DOHH2 (cell line): ENCODE measurements around the gene ANKRD33B.

Source experiments
- H3F3A ChIP-seq: fragments of 200-600 bp; sonication (generic), shearing (Covaris generic); 2 replicates; pipeline ENCODE4 v1.6.0; 2016; ENCODE audit warnings: antibody characterized with exemption, mild to moderate bottlenecking; ENCODE audit not compliant: control insufficient read depth, insufficient read depth
- H3K27ac ChIP-seq: fragments of 200-600 bp; sonication (generic); 2 replicates; pipeline ENCODE4 v1.5.1; 2014; ENCODE audit warnings: low read depth, mild to moderate bottlenecking, low read length, moderate library complexity
- H3K27me3 ChIP-seq: fragments of 200-600 bp; sonication (generic); 2 replicates; pipeline ENCODE4 v1.6.1; 2014; ENCODE audit warnings: mild to moderate bottlenecking, low read length, mixed read lengths; ENCODE audit not compliant: control insufficient read depth
- H3K36me3 ChIP-seq: fragments of 200-600 bp; sonication (generic); 2 replicates; pipeline ENCODE4 v1.6.1; 2014; ENCODE audit warnings: mild to moderate bottlenecking, low read length, moderate library complexity, mixed read lengths; ENCODE audit not compliant: control insufficient read depth
- H3K4me1 ChIP-seq: fragments of 200-600 bp; sonication (generic); 2 replicates; pipeline ENCODE4 v1.6.1; 2014; ENCODE audit warnings: mild to moderate bottlenecking, low read length, mixed read lengths; ENCODE audit not compliant: control insufficient read depth
- H3K4me2 ChIP-seq: fragments of 200-600 bp; sonication (generic); 2 replicates; pipeline ENCODE4 v1.6.0; 2014; ENCODE audit warnings: mild to moderate bottlenecking, low read length, moderate library complexity
- H3K4me3 ChIP-seq: fragments of 200-600 bp; sonication (generic); 2 replicates; pipeline ENCODE4 v1.5.1; 2014; ENCODE audit warnings: mild to moderate bottlenecking, low read length, mixed read lengths
- H3K79me2 ChIP-seq: fragments of 200-600 bp; sonication (generic); 2 replicates; pipeline ENCODE4 v1.6.1; 2014; ENCODE audit warnings: mild to moderate bottlenecking, low read length, mixed read lengths; ENCODE audit not compliant: control insufficient read depth
- H3K9me2 ChIP-seq: fragments of 200-600 bp; sonication (generic); replicated peaks from 2 replicates; pipeline ENCODE4 v1.6.1; 2014; ENCODE audit warnings: mild to moderate bottlenecking, low read length, mixed read lengths; ENCODE audit not compliant: control insufficient read depth
- H3K9me3 ChIP-seq: fragments of 200-600 bp; sonication (generic); 2 replicates; pipeline ENCODE4 v1.6.1; 2014; ENCODE audit warnings: antibody characterized with exemption, low read length, mixed read lengths; ENCODE audit not compliant: control insufficient read depth, insufficient read depth
- H4K20me1 ChIP-seq: fragments of 200-600 bp; sonication (generic); 2 replicates; pipeline ENCODE4 v1.6.0; 2014; ENCODE audit warnings: low read depth, mild to moderate bottlenecking, antibody characterized with exemption, low read length, moderate library complexity; ENCODE audit not compliant: control insufficient read depth, insufficient read depth
- EZH2phosphoT487 ChIP-seq: fragments of 200-600 bp; sonication (generic); IDR thresholded peaks from 2 replicates; pipeline ENCODE4 v1.6.1; 2017; ENCODE audit warnings: borderline replicate concordance, mild to moderate bottlenecking, antibody characterized with exemption, low read length, moderate library complexity, mixed read lengths
- TF ChIP-seq, protein P1 (sequence below): fragments of 200-600 bp; sonication (generic); IDR thresholded peaks from one replicate; pipeline ENCODE4 v1.5.1; 2014; ENCODE audit warnings: antibody characterized with exemption, mild to moderate bottlenecking, low read depth, low read length; ENCODE audit not compliant: poor library complexity, severe bottlenecking

Gene ANKRD33B

DNA sequence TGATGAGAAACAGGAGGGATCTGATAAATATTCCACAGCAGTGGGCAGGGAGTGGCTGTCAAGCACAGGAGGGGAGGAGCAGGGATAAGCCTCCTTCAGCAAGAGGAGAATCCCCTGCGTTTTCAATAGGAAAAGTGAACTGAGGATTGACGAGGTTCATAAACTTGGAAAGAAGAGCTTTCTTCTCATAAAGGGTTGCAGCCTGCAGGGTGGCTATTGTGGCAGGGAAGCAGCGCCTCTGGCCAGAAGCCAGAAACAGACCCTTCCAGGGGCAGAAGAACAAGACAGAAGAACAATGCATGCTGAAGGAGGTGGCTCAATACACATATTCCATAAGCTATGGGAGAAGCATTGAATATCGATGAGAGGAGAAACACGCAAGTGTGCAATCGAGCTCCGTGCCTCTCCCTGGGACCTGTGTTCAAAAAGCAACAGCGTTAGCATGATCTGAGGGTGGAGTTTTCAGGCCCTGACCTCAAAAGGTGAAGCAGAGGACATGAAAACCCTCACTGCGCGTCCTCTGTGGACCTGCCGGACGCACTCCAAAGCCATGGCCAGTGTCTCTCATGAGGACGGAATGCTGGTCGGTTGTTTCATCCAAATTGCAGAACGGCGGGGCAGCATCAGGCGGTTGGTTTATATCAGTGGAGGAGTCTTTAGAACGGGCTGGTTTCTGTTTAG, 67.6 kb downstream of the ANKRD33B start:
- H4K20me1 ChIP-seq: no peaks in the 10 kb centered on the region
- H3K36me3 ChIP-seq: no peaks in the 10 kb centered on the region
- no peaks in the 10 kb centered on the region for H3K79me2 ChIP-seq
- TF ChIP-seq, protein P1, sequence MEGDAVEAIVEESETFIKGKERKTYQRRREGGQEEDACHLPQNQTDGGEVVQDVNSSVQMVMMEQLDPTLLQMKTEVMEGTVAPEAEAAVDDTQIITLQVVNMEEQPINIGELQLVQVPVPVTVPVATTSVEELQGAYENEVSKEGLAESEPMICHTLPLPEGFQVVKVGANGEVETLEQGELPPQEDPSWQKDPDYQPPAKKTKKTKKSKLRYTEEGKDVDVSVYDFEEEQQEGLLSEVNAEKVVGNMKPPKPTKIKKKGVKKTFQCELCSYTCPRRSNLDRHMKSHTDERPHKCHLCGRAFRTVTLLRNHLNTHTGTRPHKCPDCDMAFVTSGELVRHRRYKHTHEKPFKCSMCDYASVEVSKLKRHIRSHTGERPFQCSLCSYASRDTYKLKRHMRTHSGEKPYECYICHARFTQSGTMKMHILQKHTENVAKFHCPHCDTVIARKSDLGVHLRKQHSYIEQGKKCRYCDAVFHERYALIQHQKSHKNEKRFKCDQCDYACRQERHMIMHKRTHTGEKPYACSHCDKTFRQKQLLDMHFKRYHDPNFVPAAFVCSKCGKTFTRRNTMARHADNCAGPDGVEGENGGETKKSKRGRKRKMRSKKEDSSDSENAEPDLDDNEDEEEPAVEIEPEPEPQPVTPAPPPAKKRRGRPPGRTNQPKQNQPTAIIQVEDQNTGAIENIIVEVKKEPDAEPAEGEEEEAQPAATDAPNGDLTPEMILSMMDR: no peak
- no peak for TF ChIP-seq EZH2phosphoT487
- H3K9me2 ChIP-seq: no peaks in the 10 kb centered on the region
- H3K4me3 ChIP-seq: peak overlapping the region; percentile 70
- H3K27ac ChIP-seq: peak overlapping the region; percentile 65
- peaks cover 30% of the 10 kb centered on the region for H3F3A ChIP-seq
- H3K4me2 ChIP-seq: peak overlapping the region; percentile 82
- peaks cover 5% of the 10 kb centered on the region; the same call in 1 of the 2 replicates for H3K27me3 ChIP-seq
- H3K9me3 ChIP-seq: 0 out of 2 replicates have a peak, but pooled peaks cover 3% of the 10 kb centered on the region
- peaks cover 81% of the 10 kb centered on the region for H3K4me1 ChIP-seq

DNA sequence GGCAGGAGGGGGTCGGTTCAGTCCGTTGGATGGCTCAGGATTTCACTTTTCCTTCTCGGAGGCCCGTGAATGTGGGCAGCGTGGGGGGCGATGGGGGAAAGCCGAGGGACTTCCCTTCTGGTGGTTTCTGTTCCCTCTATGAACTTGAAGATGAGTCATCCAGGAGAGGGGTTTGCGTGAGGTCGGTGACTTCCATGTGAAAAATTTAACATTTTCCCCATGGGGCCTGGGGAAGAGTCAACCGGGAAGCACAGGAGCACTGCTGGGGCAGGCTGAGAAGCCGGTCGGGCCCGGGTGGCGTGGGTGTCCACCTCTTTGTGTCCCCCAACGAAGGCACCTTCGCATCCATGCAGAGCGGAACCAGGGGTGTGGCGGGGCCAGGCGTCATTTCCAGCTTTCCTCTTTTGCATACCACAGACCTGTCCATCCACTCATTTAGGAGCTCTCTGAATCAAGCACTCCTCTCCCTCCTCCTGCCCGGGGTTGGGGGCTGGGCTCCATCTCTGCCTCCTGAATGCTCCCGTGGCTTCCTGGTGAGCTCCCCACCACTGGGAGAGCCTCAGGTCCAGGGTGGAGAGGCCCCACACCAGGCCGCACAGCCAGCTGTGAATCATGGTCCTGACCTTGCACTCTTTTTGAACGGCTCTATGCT, 68.4 kb downstream of the ANKRD33B start:
- peaks cover 5% of the 10 kb centered on the region; the same call in 1 of the 2 replicates for H3K27me3 ChIP-seq
- no peaks in the 10 kb centered on the region for H3K79me2 ChIP-seq
- peak overlapping the region; percentile 82 for H3K4me2 ChIP-seq
- no peaks in the 10 kb centered on the region for H3K36me3 ChIP-seq
- H3K9me3 ChIP-seq: 0 out of 2 replicates have a peak, but pooled peaks cover 3% of the 10 kb centered on the region
- H3F3A ChIP-seq: peaks cover 30% of the 10 kb centered on the region
- H3K27ac ChIP-seq: peak overlapping the region; percentile 65
- no peak for TF ChIP-seq EZH2phosphoT487
- TF ChIP-seq, protein P1: no peak
- no peaks in the 10 kb centered on the region for H4K20me1 ChIP-seq
- peaks cover 74% of the 10 kb centered on the region for H3K4me1 ChIP-seq
- no peaks in the 10 kb centered on the region for H3K9me2 ChIP-seq
- peak overlapping the region; percentile 70 for H3K4me3 ChIP-seq

DNA sequence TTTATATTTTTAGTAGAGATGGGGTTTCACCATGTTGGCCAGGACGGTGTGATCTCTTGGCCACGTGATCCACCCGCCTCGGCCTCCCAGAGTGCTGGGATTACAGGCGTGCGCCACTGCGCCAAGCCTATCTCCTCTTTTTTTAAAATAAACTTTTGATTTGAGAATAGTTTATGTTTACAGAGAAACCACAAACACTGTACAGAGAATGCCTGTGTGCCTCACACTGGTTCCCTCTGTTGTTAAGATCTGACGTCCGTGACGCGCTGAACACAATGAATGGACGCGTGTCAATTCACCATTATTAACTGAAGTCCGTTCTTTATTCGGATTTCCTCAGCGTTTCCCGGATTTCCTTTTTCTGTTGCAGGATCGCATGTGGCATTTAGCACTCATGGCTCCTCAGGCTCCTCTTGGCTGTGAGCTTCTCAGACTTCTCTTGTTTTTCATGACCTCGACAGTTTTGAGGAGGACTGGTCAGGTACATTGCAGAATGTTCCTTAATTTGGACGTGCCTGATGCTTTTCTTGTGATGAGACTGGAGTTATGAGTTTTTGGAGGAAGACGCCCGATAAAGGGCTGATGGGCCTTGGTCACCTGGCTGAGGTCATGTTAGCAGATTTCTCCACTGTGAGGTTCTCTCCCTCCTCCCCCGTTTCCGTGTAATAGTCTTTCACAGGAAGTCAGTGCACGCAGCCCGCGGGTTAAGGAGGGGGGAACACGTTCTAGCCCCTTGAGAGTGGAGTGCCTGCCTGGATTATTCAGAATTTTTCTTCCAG, 69.6 kb downstream of the ANKRD33B start:
- Histone ChIP-seq H3K27ac (peak overlapping the region; percentile 62), H4K20me1 (no peaks in the 10 kb centered on the region), H3K27me3 (peaks cover 5% of the 10 kb centered on the region; the same call in 1 of the 2 replicates), H3K9me3 (peaks cover 5% of the 10 kb centered on the region; the same call in 1 of the 2 replicates), H3K79me2 (no peaks in the 10 kb centered on the region), H3K9me2 (no peaks in the 10 kb centered on the region), H3K4me3 (peak overlapping the region; percentile 60), H3K36me3 (no peaks in the 10 kb centered on the region), H3F3A (peaks cover 30% of the 10 kb centered on the region), H3K4me2 (peak overlapping the region; percentile 82), H3K4me1 (peaks cover 65% of the 10 kb centered on the region)
- TF ChIP-seq, protein P1: no peak
- no peak for TF ChIP-seq EZH2phosphoT487
